Activated CD4-positive, alpha-beta T cell treated with anti-CD3 and anti-CD28 coated beads, Interleukin-10, Interleukin-2, amounts not matched to agents 100 ng/mL and 50 ng/mL, durations not matched to agents 16 hours and 8 hours (primary cell): ENCODE measurements around the gene CDH7.

Experiments
- DNase-seq: peaks from one replicate; pipeline ENCODE4 v3.0.0-alpha.2; 2020

Gene CDH7

GRCh38 chr18:65922103-65922502 lies 171.3 kb downstream of the CDH7 start:
- no peak for DNase-seq

GRCh38 chr18:65924904-65925303 lies 174.1 kb downstream of the CDH7 start:
- DNase-seq = no peak

- no peak for DNase-seq
These were observed 184.1 kb downstream of the CDH7 start for GRCh38 chr18:65934874-65935273.

GRCh38 chr18:65936678-65937077 lies 185.9 kb downstream of the CDH7 start:
- no peak for DNase-seq

- no peak for DNase-seq
These were observed 186.4 kb downstream of the CDH7 start for GRCh38 chr18:65937180-65937579.

- peak; percentile 31 for DNase-seq
These were observed 188.0 kb downstream of the CDH7 start for GRCh38 chr18:65938592-65939372.
